Gastrocnemius medialis (tissue), 4 donors: ENCODE data around the gene HTR3D.

Source experiments
- POLR2A ChIP-seq, 2 donors: fragments of 450-650 bp; IDR thresholded peaks; one replicate each; pipeline ENCODE4 v1.6.1; 2017; ENCODE audit warnings: antibody characterized with exemption in 2 of 2, mild to moderate bottlenecking in 2 of 2, moderate library complexity in 2 of 2
- TF ChIP-seq, protein P1 (sequence below), 5 experiments: fragments of 450-650 bp in 3 of 5; fragments of 200-600 bp in 2 of 5; sonication (generic) in 2 of 5; IDR thresholded peaks in 4 of 5; conservative IDR thresholded peaks in 1 of 5; 1 replicate in 4 of 5; 2 replicates in 1 of 5; pipeline ENCODE4 v1.5.1; 2016 to 2019; ENCODE audit warnings: antibody characterized with exemption in 5 of 5, mild to moderate bottlenecking in 3 of 5, moderate library complexity in 3 of 5

DNA sequence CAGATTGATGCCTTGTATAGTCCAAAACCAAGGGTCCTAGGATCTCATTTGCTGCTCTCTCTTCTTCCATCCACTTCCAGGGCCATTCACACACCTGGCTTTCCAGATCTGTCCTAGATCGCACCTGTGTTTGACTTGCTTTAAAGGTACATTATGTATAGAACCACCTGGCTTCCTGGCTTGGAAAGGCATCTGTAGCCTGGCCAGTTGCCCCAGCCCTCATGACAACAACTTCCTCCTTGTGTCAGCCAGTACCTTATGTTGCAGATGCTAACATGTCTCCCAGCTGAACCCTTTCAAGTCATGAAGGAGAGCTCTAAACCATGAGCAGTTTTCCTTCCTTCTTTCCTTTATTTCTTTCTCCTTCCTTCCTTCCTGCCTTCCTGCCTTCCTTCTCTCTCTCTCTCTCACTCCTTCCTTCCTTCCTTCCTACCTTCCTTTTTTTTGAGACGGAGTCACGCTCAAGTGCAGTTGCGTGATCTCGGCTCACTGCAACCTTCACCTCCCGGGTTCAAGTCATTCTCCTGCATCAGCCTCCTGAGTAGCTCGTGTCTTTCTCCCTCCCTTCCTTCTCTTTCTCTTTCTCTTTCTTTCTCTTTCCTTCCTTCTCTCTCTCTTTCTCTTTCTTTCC is 18.8 kb downstream of the HTR3D start:
- TF ChIP-seq, protein P1, sequence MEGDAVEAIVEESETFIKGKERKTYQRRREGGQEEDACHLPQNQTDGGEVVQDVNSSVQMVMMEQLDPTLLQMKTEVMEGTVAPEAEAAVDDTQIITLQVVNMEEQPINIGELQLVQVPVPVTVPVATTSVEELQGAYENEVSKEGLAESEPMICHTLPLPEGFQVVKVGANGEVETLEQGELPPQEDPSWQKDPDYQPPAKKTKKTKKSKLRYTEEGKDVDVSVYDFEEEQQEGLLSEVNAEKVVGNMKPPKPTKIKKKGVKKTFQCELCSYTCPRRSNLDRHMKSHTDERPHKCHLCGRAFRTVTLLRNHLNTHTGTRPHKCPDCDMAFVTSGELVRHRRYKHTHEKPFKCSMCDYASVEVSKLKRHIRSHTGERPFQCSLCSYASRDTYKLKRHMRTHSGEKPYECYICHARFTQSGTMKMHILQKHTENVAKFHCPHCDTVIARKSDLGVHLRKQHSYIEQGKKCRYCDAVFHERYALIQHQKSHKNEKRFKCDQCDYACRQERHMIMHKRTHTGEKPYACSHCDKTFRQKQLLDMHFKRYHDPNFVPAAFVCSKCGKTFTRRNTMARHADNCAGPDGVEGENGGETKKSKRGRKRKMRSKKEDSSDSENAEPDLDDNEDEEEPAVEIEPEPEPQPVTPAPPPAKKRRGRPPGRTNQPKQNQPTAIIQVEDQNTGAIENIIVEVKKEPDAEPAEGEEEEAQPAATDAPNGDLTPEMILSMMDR (IDR thresholded peaks at IDR 0.05 in 4 of 5, conservative IDR thresholded peaks at IDR 0.05 in 1 of 5): no peak
- no peak for TF ChIP-seq POLR2A (IDR thresholded peaks at IDR 0.05)
